Activated T-cell treated with anti-CD3 and anti-CD28 coated beads, Interleukin-2, amount 50 U/mL, for 72 hours (primary cell): ENCODE data around the gene MLYCD. TPM values are rescaled to one million over a fixed set of nuclear protein-coding genes. Genes with fewer than 3 reads are reported as not detected.

Experiments
- ATAC-seq, 2 donors: fragments of 150-1000 bp; cut with Tn5 transposase; replicated peaks in 1 of 2; 2 replicates each; pipeline ENCODE4 v1.10.0; 2021; ENCODE audit warnings: moderate library complexity in 2 of 2, mild to moderate bottlenecking in 1 of 2
- DNase-seq, 2 donors: peaks; one replicate each; pipeline ENCODE4 v3.0.0; 2021 to 2022; ENCODE audit warnings: mixed read lengths in 1 of 2
- H3K27ac Mint-ChIP-seq: one replicate; pipeline ENCODE4 v1.8.0; 2022; ENCODE audit warnings: mild to moderate bottlenecking, moderate library complexity, mixed read lengths
- H3K27me3 Mint-ChIP-seq: one replicate; pipeline ENCODE4 v1.8.0; 2022; ENCODE audit warnings: low read depth, mixed read lengths
- H3K36me3 Mint-ChIP-seq, 2 donors: one replicate each; pipeline ENCODE4 v1.8.0; 2022; ENCODE audit warnings: mixed read lengths in 2 of 2, mild to moderate bottlenecking in 1 of 2; ENCODE audit not compliant: insufficient read depth in 2 of 2
- H3K4me1 Mint-ChIP-seq: one replicate; pipeline ENCODE4 v1.8.0; 2022; ENCODE audit warnings: low read depth, mixed read lengths
- H3K4me3 Mint-ChIP-seq, 2 donors: one replicate each; pipeline ENCODE4 v1.8.0; 2022; ENCODE audit warnings: mild to moderate bottlenecking in 2 of 2, mixed read lengths in 2 of 2, moderate library complexity in 2 of 2
- H3K9me3 Mint-ChIP-seq, 2 donors: one replicate each; pipeline ENCODE4 v1.8.0; 2022; ENCODE audit warnings: mixed read lengths in 2 of 2
- total RNA-seq, 2 donors: library from RNA; stranded (reverse); gene quantifications; one replicate each; pipeline ENCODE4 v1.2.3, GENCODE V29; 2022

The MLYCD gene
- total RNA-seq, 2 donors from 2014 or later, result 4.6 to 5.2 TPM

DNA sequence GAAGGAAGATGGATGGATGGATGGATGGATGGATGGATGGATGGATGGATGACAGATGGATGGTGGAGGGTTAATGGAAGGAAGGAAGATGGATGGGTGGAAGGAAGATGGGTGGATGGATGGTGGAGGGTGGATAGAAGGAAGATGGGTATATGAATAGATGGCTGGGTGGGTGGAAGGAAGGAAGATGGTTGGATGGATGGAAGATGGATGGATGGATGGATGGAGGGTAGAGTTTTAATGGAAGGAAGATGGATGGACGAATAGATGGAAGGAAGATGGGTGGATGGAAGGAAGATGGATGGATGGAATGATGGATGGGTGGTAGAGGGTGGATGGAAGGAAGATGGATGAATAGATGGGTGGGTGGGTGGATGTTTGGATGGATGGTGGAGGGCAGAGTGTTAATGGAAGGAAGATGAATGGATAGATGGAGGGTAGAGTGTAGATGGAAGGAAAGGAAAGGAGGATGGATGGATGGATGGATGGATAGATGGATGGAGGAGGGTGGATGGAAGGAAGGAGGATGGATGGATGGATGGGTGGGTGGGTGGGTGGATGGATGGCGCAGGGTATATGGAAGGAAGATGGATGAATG lies 22.1 kb downstream of the MLYCD start:
- DNase-seq (no peak), ATAC-seq (no peak)
- no peaks in the 10 kb centered on the region for H3K4me1 Mint-ChIP-seq
- H3K36me3 Mint-ChIP-seq, result peaks cover 0 to 15% of the 10 kb centered on the region in 2 donors
- H3K27ac Mint-ChIP-seq, result no peak overlapping the region
- H3K27me3 Mint-ChIP-seq, result no peaks in the 10 kb centered on the region
- peaks cover 0 to 1% of the 10 kb centered on the region in 2 donors for H3K9me3 Mint-ChIP-seq
- H3K4me3 Mint-ChIP-seq, result no peak overlapping the region

DNA sequence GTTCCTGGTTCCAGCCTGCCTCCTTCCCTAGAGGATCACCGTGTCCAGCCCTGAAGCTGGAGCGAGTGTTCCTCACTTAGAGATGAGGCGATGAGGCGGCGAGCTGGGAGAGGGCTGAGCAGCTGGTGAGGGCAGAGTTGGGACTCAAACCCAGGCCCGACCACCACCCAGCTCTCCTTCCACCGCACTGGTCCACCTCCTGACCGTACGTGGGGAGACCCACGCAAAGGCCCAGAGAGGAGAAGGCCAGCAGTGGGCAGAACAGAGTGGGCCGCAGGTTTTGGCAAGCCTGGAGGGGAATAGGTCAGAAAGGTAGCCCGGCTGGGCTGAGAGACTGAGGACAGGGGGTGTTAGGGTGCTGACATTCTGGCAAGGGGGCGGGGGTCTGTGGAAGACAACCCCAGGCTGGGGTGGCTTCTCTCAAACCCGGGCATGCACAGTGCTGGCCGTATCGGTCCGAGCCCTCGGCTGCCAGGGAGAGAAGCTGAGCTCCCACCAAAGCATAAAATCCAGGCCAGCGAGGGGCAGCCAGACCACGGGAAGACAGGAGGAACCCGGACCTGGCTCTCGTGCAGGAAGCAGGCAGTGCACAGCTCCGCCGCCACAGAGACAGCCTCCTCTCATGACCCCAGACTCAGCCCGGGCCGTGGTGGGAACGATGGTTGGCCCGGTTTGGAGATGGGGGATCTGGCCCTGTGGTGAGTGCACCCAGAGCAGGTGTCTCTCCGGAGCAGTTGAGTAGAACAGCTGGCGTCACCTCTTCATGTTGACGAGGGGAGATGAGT lies 24.9 kb downstream of the MLYCD start:
- H3K4me1 Mint-ChIP-seq, result no peaks in the 10 kb centered on the region
- H3K27me3 Mint-ChIP-seq, result no peaks in the 10 kb centered on the region
- DNase-seq (no peak), ATAC-seq (no peak)
- no peaks in the 10 kb centered on the region for H3K9me3 Mint-ChIP-seq
- no peak overlapping the region for H3K27ac Mint-ChIP-seq
- peaks cover 0 to 8% of the 10 kb centered on the region in 2 donors for H3K36me3 Mint-ChIP-seq
- H3K4me3 Mint-ChIP-seq, result no peak overlapping the region

- H3K4me1 Mint-ChIP-seq, result no peaks in the 10 kb centered on the region
- no peak for DNase-seq
- H3K27ac Mint-ChIP-seq, result no peak overlapping the region
- ATAC-seq, result no peak
- H3K27me3 Mint-ChIP-seq, result no peaks in the 10 kb centered on the region
- no peaks in the 10 kb centered on the region for H3K9me3 Mint-ChIP-seq
- no peak overlapping the region for H3K4me3 Mint-ChIP-seq
- peaks cover 0 to 2% of the 10 kb centered on the region in 2 donors for H3K36me3 Mint-ChIP-seq
These were observed 25.8 kb downstream of the MLYCD start for GRCh38 chr16:83924686-83925085.

- Mint-ChIP-seq H3K27me3 (no peaks in the 10 kb centered on the region), H3K4me3 (no peak overlapping the region), H3K9me3 (no peaks in the 10 kb centered on the region), H3K27ac (no peak overlapping the region), H3K36me3 (no peaks in the 10 kb centered on the region), H3K4me1 (no peaks in the 10 kb centered on the region)
- DNase-seq, result no peak
- ATAC-seq, result no peak
These were observed 26.4 kb downstream of the MLYCD start for GRCh38 chr16:83925095-83925905.

GRCh38 chr16:83925957-83926725 lies 27.2 kb downstream of the MLYCD start:
- no peaks in the 10 kb centered on the region for H3K4me1 Mint-ChIP-seq
- no peak overlapping the region for H3K4me3 Mint-ChIP-seq
- ATAC-seq (no peak), DNase-seq (no peak)
- H3K36me3 Mint-ChIP-seq, result no peaks in the 10 kb centered on the region
- H3K27me3 Mint-ChIP-seq, result no peaks in the 10 kb centered on the region
- no peaks in the 10 kb centered on the region for H3K9me3 Mint-ChIP-seq
- H3K27ac Mint-ChIP-seq, result no peak overlapping the region

DNA sequence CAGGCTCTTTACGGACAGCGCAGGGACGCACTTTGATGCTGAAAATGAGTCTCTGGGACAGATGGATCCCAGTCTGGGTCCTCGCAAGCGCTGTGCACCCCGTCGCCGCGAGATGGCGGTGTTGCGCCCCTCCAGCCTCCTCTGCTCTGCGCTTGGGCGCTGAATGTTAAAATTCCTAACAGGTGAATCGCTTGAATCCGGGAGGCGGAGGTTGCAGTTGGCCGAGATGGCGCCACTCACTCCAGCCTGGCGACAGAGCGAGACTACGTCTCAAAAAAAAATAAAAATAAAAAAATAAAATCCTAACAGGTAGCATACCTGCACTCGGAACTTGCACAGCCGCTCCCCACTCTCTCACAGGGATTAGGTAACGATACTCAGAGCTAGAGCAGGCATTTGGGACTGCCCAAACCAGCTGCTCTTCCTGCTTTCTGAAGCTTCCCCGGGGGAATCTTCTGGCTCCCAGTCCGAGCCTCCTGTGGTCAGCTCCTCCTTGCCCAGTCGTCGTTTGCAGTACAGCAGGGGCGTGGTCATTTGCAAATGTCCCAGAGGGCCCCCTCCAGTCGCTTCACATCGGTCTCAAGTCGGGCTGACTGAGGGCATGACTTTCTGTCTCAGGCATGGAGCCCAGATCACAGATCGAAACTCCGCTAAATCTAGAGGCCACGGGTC lies 27.9 kb downstream of the MLYCD start:
- DNase-seq, result peak; percentile 63 to 70
- peak; percentile 71 to 74 for ATAC-seq
- Mint-ChIP-seq H3K36me3 (no peaks in the 10 kb centered on the region), H3K4me1 (no peaks in the 10 kb centered on the region), H3K27ac (no peak overlapping the region), H3K27me3 (no peaks in the 10 kb centered on the region), H3K9me3 (no peaks in the 10 kb centered on the region), H3K4me3 (no peak overlapping the region)

- ATAC-seq (no peak), DNase-seq (no peak)
- H3K36me3 Mint-ChIP-seq, result no peaks in the 10 kb centered on the region
- no peak overlapping the region for H3K27ac Mint-ChIP-seq
- H3K27me3 Mint-ChIP-seq, result no peaks in the 10 kb centered on the region
- no peak overlapping the region for H3K4me3 Mint-ChIP-seq
- no peaks in the 10 kb centered on the region for H3K4me1 Mint-ChIP-seq
- no peaks in the 10 kb centered on the region for H3K9me3 Mint-ChIP-seq
These were observed 29.6 kb downstream of the MLYCD start for GRCh38 chr16:83928341-83929055.

DNA sequence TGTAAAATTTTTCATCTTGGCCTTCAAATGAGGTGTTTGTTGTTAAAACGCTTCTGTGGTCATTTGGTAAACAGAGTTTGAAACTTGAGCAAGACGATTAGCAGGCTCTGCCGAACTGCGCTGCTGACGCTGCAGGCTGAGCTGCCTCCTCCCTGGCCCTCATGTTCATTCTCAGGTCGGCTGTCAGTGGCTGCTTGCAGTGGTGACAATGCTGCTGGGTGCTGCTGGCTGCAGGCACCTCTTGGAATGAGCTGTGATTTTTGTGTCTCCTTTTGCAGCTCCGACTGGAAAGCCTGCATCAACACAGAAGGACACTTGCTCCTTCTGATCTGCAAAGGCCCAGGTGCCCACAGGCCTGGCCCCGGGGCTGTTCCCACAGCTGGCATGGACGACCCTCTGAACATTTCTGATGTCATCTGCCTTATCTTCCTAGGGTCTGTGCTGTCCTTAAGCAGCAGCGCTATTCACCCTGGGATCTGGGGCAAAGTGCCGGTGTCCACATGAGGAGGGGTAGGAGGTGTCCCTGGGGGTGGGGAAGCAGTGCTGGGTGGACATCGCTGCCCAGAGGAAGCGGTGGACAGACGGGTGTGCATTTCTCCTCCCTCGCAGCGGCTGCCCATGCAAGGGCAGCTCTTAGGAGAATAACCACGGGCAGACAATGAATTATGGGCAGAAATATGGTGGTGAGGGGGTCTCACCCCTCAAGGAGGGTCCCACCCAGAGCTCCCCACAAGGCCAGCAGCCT lies 31.1 kb downstream of the MLYCD start:
- Mint-ChIP-seq H3K27me3 (no peaks in the 10 kb centered on the region), H3K27ac (no peak overlapping the region), H3K4me1 (no peaks in the 10 kb centered on the region), H3K4me3 (no peak overlapping the region), H3K9me3 (no peaks in the 10 kb centered on the region), H3K36me3 (no peaks in the 10 kb centered on the region)
- no peak for DNase-seq
- no peak for ATAC-seq

DNA sequence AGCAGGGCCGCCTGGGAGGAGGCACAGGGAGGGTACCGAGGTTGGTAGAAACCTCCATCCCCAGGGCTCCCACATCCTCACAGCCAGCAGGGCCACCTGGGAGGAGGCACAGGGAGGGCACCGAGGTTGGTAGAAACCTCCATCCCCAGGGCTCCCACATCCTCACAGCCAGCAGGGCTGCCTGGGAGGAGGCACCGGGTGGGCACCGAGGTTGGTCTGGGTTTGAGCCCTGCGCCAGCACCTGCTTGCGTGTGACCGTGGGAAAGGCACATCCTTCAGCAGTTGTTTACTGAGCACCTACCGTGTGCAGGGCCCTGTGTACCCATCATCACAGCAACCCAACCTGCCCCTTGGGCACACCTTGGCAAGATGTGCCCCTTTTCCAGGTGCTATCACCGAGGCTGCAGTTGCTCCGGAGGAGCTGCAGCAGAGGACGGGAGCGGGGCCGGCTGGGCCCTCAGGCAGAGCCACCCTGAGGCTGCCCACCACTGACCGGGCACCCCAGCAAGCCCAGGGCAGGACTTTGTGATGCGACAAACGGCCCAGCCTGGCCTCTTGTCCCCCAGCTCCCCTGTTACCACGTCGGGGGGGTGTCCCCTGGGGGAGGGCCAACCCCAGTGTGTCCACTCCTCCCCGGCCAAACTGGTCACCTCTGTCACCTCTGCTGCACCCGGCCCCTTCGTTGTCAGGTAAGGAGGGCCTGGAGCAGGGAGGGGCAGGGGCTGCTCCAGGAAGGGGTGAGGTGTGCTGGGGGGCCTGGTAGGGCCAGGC lies 32.0 kb downstream of the MLYCD start:
- DNase-seq, result no peak
- no peak for ATAC-seq
- Mint-ChIP-seq H3K9me3 (no peaks in the 10 kb centered on the region), H3K4me1 (no peaks in the 10 kb centered on the region), H3K27me3 (no peaks in the 10 kb centered on the region), H3K36me3 (no peaks in the 10 kb centered on the region), H3K27ac (no peak overlapping the region), H3K4me3 (no peak overlapping the region)

DNA sequence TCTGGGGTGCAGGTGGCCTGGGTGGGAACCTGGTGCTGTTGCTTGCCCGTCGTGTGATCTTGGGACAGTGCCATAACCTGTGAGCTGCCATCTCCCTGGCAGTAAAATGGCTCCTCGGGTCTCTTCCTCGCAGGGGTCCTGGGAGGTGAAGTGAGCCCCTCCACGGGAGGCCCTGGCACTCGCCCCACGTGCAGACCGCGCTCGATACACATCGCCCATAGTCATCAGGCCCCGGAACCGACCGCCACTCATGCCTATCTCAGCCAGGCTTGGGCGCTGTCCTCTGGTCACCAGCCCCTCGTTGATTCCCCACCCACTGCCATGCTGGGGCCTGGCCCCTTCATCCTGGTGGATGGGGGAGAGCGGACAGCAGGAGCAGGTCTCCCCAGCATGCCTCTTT lies 32.6 kb downstream of the MLYCD start:
- Mint-ChIP-seq H3K36me3 (no peaks in the 10 kb centered on the region), H3K9me3 (no peaks in the 10 kb centered on the region), H3K27me3 (no peaks in the 10 kb centered on the region), H3K4me3 (no peak overlapping the region), H3K27ac (no peak overlapping the region), H3K4me1 (no peaks in the 10 kb centered on the region)
- ATAC-seq (no peak), DNase-seq (no peak)

GRCh38 chr16:83932304-83932703 lies 33.4 kb downstream of the MLYCD start:
- H3K27me3 Mint-ChIP-seq, result no peaks in the 10 kb centered on the region
- DNase-seq, result no peak
- H3K36me3 Mint-ChIP-seq, result no peaks in the 10 kb centered on the region
- no peak overlapping the region for H3K27ac Mint-ChIP-seq
- H3K9me3 Mint-ChIP-seq, result no peaks in the 10 kb centered on the region
- no peak for ATAC-seq
- no peak overlapping the region for H3K4me3 Mint-ChIP-seq
- H3K4me1 Mint-ChIP-seq, result no peaks in the 10 kb centered on the region
